OCI-LY1 (cell line): ENCODE data around the gene ASB6.

Source experiments
- EZH2 ChIP-seq: fragments of 200-600 bp; sonication (generic), shearing (Covaris generic); IDR thresholded peaks from 2 replicates; pipeline ENCODE4 v1.8.0; 2017; ENCODE audit warnings: borderline replicate concordance, mixed run types, mild to moderate bottlenecking, antibody characterized with exemption, low read length, moderate library complexity, mixed read lengths
- TF ChIP-seq, protein P1 (sequence below): fragments of 200-600 bp; sonication (generic), shearing (Covaris generic); IDR thresholded peaks from 2 replicates; pipeline ENCODE4 v1.5.1; 2017; ENCODE audit warnings: mild to moderate bottlenecking, antibody characterized with exemption, low read length, moderate library complexity, mixed read lengths

DNA sequence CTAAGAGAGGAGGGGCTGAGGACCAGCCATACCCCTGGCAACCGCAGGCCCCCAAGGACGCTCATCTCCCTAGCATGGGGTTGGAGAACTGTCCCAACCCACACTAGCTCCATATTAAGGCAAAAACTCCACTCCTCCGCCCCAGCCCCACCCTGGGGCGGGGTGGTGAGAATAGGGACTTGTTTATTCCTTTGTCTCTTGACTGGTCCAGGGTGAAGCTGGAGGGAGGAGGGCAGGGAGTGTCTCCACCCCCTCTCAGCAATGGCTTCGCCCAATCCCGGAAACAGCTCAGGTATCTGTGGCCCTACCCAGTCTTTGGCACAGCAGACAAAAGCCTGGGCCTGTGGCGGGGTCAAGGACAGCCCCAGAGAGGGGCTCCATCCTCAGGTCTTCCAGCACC is 40.4 kb upstream of the ASB6 start:
- TF ChIP-seq, protein P1, sequence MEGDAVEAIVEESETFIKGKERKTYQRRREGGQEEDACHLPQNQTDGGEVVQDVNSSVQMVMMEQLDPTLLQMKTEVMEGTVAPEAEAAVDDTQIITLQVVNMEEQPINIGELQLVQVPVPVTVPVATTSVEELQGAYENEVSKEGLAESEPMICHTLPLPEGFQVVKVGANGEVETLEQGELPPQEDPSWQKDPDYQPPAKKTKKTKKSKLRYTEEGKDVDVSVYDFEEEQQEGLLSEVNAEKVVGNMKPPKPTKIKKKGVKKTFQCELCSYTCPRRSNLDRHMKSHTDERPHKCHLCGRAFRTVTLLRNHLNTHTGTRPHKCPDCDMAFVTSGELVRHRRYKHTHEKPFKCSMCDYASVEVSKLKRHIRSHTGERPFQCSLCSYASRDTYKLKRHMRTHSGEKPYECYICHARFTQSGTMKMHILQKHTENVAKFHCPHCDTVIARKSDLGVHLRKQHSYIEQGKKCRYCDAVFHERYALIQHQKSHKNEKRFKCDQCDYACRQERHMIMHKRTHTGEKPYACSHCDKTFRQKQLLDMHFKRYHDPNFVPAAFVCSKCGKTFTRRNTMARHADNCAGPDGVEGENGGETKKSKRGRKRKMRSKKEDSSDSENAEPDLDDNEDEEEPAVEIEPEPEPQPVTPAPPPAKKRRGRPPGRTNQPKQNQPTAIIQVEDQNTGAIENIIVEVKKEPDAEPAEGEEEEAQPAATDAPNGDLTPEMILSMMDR = no peak
- TF ChIP-seq EZH2 = no peak
